HepG2 (cell line): ENCODE measurements around the gene ZFP14. TPM values are rescaled to one million over a fixed set of nuclear protein-coding genes. Genes with fewer than 3 reads are reported as not detected.
A peak's percentile ranks its signal among the peaks of the same experiment; 100 is the strongest.

ENCODE experiments used
- ATAC-seq: fragments of 200-7000 bp; cut with Tn5 transposase; 3 replicates; pipeline ENCODE4 v1.9.1; 2020; ENCODE audit warnings: mild to moderate bottlenecking, moderate library complexity
- BruUV-seq: library from RNA; stranded (reverse); fragments of 400-500 nt; replicated peaks from 2 replicates; lab custom pipeline; 2021; lab: Mats Ljungman, UMichigan
- CTCF ChIA-PET: fragments of 300-600 bp; formaldehyde crosslinking; extraction: SDS; loops from one replicate; lab custom pipeline; 2021; ENCODE audit warnings: low total read pairs, inconsistent platforms, low intra/inter-chr PET ratio; lab: Yijun Ruan, JAX
- POLR2A ChIA-PET: fragments of 350-600 bp; sonication (Branson Sonifier 250); formaldehyde crosslinking; loops from one replicate; lab custom pipeline; 2020; ENCODE audit warnings: antibody characterized with exemption, inconsistent platforms; lab: Yijun Ruan, JAX
- DNase-seq: peaks from one replicate; pipeline ENCODE4 v3.0.0-alpha.2; 2015; ENCODE audit warnings: low spot score
- FAIRE-seq: peaks from 3 replicates; lab custom pipeline; 2011; peaks lifted over from hg19 to GRCh38; lab: Jason Lieb, UNC
- H2AFZ ChIP-seq: one replicate; pipeline ENCODE4 v1.6.1; 2011; ENCODE audit warnings: low read length, inconsistent platforms
- H3K27ac ChIP-seq: fragments of 300-600 bp; 3 replicates; pipeline ENCODE4 v1.8.0; 2011; ENCODE audit warnings: mixed run types, mild to moderate bottlenecking, mixed read lengths, low read length, inconsistent platforms; ENCODE audit not compliant: insufficient read depth; ENCODE audit errors: extremely low read length
- H3K27me3 ChIP-seq, 2 experiments: fragments of 200-600 bp in 1 of 2; 2 replicates in 1 of 2; 3 replicates in 1 of 2; pipeline versions ENCODE4 v1.6.0 to v1.8.0; 2011; ENCODE audit warnings: low read length in 2 of 2, mild to moderate bottlenecking in 2 of 2, moderate library complexity in 2 of 2, inconsistent platforms in 1 of 2; ENCODE audit not compliant: insufficient read depth in 2 of 2, control insufficient read depth in 1 of 2
- H3K36me3 ChIP-seq, 2 experiments: fragments of 200-600 bp in 1 of 2; replicated peaks in 1 of 2; 2 replicates in 1 of 2; 3 replicates in 1 of 2; pipeline versions ENCODE4 v1.5.1 to v1.8.0; 2011; ENCODE audit warnings: low read length in 2 of 2, inconsistent platforms in 1 of 2; ENCODE audit not compliant: insufficient read depth in 2 of 2, control insufficient read depth in 1 of 2
- H3K4me1 ChIP-seq: 2 replicates; pipeline ENCODE4 v1.5.1; 2012; ENCODE audit warnings: low read length, inconsistent platforms; ENCODE audit not compliant: insufficient read depth
- H3K4me2 ChIP-seq: 2 replicates; pipeline ENCODE4 v1.6.0; 2011; ENCODE audit warnings: low read depth, low read length, inconsistent platforms
- H3K4me3 ChIP-seq, 3 experiments: fragments of 200-600 bp in 1 of 3; sonication (generic), shearing (Covaris generic) in 1 of 3; replicated peaks in 1 of 3; 2 replicates each; pipeline ENCODE4 v1.5.1; 2011 to 2016; ENCODE audit warnings: low read length in 3 of 3, inconsistent platforms in 2 of 3, low read depth in 2 of 3, mild to moderate bottlenecking in 2 of 3, control low read depth in 1 of 3, mixed read lengths in 1 of 3; ENCODE audit not compliant: insufficient read depth in 1 of 3
- H3K79me2 ChIP-seq: one replicate; pipeline ENCODE4 v1.6.1; 2011; ENCODE audit warnings: low read length, inconsistent platforms; ENCODE audit not compliant: insufficient read depth
- H3K9ac ChIP-seq: 2 replicates; pipeline ENCODE4 v1.6.0; 2011; ENCODE audit warnings: mild to moderate bottlenecking, low read depth, low read length, inconsistent platforms; ENCODE audit not compliant: insufficient read depth
- H3K9me3 ChIP-seq: 2 replicates; pipeline ENCODE4 v1.5.1; 2012; ENCODE audit warnings: mild to moderate bottlenecking, low read length
- H4K20me1 ChIP-seq: 2 replicates; pipeline ENCODE4 v1.6.0; 2011; ENCODE audit warnings: inconsistent platforms, mild to moderate bottlenecking, low read length, moderate library complexity; ENCODE audit not compliant: insufficient read depth
- FOXA1 ChIP-seq, 2 experiments: fragments of 450-650 bp in 1 of 2; sonication (generic) in 1 of 2; formaldehyde crosslinking in 1 of 2; IDR thresholded peaks; 2 replicates each; pipeline versions ENCODE4 v1.4.0 to v1.6.1; 2016 to 2020; ENCODE audit warnings: missing genetic modification reagents in 1 of 2
- KMT2A ChIP-seq: sonication (generic); formaldehyde crosslinking; IDR thresholded peaks from 2 replicates; pipeline ENCODE4 v1.4.0; 2020; ENCODE audit warnings: missing genetic modification reagents
- MAF1 ChIP-seq: sonication (generic); formaldehyde crosslinking; IDR thresholded peaks from 2 replicates; pipeline ENCODE4 v1.5.0; 2020; ENCODE audit warnings: missing genetic modification reagents, borderline replicate concordance
- ZFX ChIP-seq: sonication (generic); formaldehyde crosslinking; IDR thresholded peaks from 2 replicates; pipeline ENCODE4 v1.4.0; 2020; ENCODE audit warnings: mild to moderate bottlenecking, low read depth, missing genetic modification reagents, moderate library complexity
- ZNF598 ChIP-seq: sonication (generic); formaldehyde crosslinking; IDR thresholded peaks from 2 replicates; pipeline ENCODE4 v1.5.1; 2020; ENCODE audit warnings: mild to moderate bottlenecking, missing genetic modification reagents, borderline replicate concordance
- ZSCAN31 ChIP-seq: sonication (generic); formaldehyde crosslinking; IDR thresholded peaks from 2 replicates; pipeline ENCODE4 v1.5.0; 2020; ENCODE audit warnings: low read depth, mild to moderate bottlenecking, missing genetic modification reagents
- WGBS: methylation state at CpG from one replicate; pipeline ENCODE4 v1.1.6; 2017; ENCODE audit warnings: low lambda C conversion rate; 5-methylcytosine and 5-hydroxymethylcytosine counted together
- in situ Hi-C: cut with HindIII; loops from 2 replicates; pipeline ENCODE4 v1.10.0; 2017; ENCODE audit warnings: low pct_unique_long_range_greater_than_20kb; ENCODE audit not compliant: extremely low pct_ligation_motif_present
- intact Hi-C: fragments of 100-400 bp; cut with micrococcal nuclease; formaldehyde crosslinking; loops from one replicate; pipeline ENCODE4 v1.10.0; 2022; ENCODE audit not compliant: unreplicated experiment
- polyA plus RNA-seq, 8 experiments: library from polyadenylated mRNA; depleted of rRNA in 3 of 8; stranded (reverse) in 7 of 8; unstranded in 1 of 8; fragments of >200 nt; fragmentation: Illumina TruSeq in 4 of 8; extraction: Trizol in 4 of 8; gene quantifications; 2 replicates each; pipeline versions ENCODE4 v1.2.1 to v1.2.3, GENCODE V29; 2011 to 2016; ENCODE audit warnings: low read depth in 4 of 8, missing spikeins in 1 of 8, mixed read lengths in 1 of 8; ENCODE audit not compliant: insufficient read depth in 1 of 8
- total RNA-seq, 5 experiments: library from RNA; depleted of rRNA; stranded (reverse); fragments of >200 nt; fragmentation: Illumina TruSeq; extraction: Trizol; gene quantifications; 2 replicates each; pipeline ENCODE4 v1.2.3, GENCODE V29; 2016; ENCODE audit warnings: low read depth in 1 of 5
- TF ChIP-seq, protein P1 (sequence below): sonication (generic); formaldehyde crosslinking; IDR thresholded peaks from 2 replicates; pipeline ENCODE4 v1.4.0; 2020; ENCODE audit warnings: low read depth, missing genetic modification reagents
- TF ChIP-seq, protein P2 (sequence below): IDR thresholded peaks from 2 replicates; pipeline ENCODE4 v1.6.1; 2016; ENCODE audit warnings: low read depth, control low read depth
- TF ChIP-seq, protein P3 (sequence below): sonication (generic); formaldehyde crosslinking; IDR thresholded peaks from 2 replicates; pipeline ENCODE4 v1.4.0; 2020; ENCODE audit warnings: missing genetic modification reagents

ZFP14 gene
- total and polyA plus RNA-seq, 2 of the 13 experiments (the other 11 are each of a cell fraction or from before 2014, with no cell fraction given) = 2.0 to 5.0 TPM

DNA sequence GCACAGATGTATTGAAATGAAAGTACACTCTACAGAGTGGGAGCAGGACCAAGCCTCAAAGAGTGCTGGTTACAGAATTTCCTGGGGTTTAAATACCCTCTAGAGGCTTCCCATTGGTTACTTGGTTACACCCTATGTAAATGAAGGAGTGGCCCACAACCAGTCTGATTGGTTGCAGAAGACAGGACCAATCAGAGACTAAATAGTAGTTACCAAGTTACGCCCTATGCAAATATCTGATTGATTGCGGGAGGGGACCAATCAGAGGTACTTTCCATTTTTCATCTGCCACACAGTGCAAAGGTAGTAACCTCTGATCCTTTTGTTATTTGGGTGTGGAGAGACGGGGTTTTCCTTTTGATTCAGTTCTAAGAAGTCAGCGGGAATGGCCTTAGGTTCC is 44.9 kb upstream of the ZFP14 start:
- POLR2A ChIA-PET = no interaction called here

More for the DNA sequence above, 44.9 kb upstream of the ZFP14 start:
- Histone ChIP-seq H3K36me3 (no peaks in the 10 kb centered on the region), H3K27me3 (no peaks in the 10 kb centered on the region; a peak in 1 of 5 replicates), H2AFZ (no peak overlapping the region), H3K9ac (no peak overlapping the region), H3K4me1 (peaks cover 9% of the 10 kb centered on the region; the same call in 1 of the 2 replicates), H3K9me3 (peaks cover 16% of the 10 kb centered on the region), H3K4me3 (no peak overlapping the region), H4K20me1 (no peaks in the 10 kb centered on the region), H3K79me2 (no peaks in the 10 kb centered on the region), H3K27ac (no peak overlapping the region), H3K4me2 (no peak overlapping the region; the same call in 1 of the 2 replicates)
- DNase-seq (no peak), ATAC-seq (peak; percentile 30; the same call in 2 of the 3 replicates), FAIRE-seq (no peak)
- in situ Hi-C loops = no loop called here
- intact Hi-C loops = no loop called here
- CTCF ChIA-PET = no interaction called here
- 10% methylated on average over 4 of the region's 4 CpGs for WGBS
- TF ChIP-seq KMT2A (CRISPR knock-in tag) (no peak), MAF1 (no peak), ZNF598 (CRISPR knock-in tag) (no peak), FOXA1 (IDR thresholded peaks at IDR 0.05) (no peak), FOXA1 (CRISPR knock-in tag; IDR thresholded peaks at IDR 0.05) (no peak), ZSCAN31 (CRISPR knock-in tag) (no peak), ZFX (no peak)
- TF ChIP-seq, protein P1, sequence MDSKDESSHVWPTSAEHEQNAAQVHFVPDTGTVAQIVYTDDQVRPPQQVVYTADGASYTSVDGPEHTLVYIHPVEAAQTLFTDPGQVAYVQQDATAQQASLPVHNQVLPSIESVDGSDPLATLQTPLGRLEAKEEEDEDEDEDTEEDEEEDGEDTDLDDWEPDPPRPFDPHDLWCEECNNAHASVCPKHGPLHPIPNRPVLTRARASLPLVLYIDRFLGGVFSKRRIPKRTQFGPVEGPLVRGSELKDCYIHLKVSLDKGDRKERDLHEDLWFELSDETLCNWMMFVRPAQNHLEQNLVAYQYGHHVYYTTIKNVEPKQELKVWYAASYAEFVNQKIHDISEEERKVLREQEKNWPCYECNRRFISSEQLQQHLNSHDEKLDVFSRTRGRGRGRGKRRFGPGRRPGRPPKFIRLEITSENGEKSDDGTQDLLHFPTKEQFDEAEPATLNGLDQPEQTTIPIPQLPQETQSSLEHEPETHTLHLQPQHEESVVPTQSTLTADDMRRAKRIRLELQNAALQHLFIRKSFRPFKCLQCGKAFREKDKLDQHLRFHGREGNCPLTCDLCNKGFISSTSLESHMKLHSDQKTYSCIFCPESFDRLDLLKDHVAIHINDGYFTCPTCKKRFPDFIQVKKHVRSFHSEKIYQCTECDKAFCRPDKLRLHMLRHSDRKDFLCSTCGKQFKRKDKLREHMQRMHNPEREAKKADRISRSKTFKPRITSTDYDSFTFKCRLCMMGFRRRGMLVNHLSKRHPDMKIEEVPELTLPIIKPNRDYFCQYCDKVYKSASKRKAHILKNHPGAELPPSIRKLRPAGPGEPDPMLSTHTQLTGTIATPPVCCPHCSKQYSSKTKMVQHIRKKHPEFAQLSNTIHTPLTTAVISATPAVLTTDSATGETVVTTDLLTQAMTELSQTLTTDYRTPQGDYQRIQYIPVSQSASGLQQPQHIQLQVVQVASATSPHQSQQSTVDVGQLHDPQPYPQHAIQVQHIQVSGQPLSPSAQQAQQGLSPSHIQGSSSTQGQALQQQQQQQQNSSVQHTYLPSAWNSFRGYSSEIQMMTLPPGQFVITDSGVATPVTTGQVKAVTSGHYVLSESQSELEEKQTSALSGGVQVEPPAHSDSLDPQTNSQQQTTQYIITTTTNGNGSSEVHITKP (CRISPR knock-in tag) = no peak
- TF ChIP-seq, protein P2, sequence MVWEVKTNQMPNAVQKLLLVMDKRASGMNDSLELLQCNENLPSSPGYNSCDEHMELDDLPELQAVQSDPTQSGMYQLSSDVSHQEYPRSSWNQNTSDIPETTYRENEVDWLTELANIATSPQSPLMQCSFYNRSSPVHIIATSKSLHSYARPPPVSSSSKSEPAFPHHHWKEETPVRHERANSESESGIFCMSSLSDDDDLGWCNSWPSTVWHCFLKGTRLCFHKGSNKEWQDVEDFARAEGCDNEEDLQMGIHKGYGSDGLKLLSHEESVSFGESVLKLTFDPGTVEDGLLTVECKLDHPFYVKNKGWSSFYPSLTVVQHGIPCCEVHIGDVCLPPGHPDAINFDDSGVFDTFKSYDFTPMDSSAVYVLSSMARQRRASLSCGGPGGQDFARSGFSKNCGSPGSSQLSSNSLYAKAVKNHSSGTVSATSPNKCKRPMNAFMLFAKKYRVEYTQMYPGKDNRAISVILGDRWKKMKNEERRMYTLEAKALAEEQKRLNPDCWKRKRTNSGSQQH (CRISPR knock-in tag) = no peak
- TF ChIP-seq, protein P3, sequence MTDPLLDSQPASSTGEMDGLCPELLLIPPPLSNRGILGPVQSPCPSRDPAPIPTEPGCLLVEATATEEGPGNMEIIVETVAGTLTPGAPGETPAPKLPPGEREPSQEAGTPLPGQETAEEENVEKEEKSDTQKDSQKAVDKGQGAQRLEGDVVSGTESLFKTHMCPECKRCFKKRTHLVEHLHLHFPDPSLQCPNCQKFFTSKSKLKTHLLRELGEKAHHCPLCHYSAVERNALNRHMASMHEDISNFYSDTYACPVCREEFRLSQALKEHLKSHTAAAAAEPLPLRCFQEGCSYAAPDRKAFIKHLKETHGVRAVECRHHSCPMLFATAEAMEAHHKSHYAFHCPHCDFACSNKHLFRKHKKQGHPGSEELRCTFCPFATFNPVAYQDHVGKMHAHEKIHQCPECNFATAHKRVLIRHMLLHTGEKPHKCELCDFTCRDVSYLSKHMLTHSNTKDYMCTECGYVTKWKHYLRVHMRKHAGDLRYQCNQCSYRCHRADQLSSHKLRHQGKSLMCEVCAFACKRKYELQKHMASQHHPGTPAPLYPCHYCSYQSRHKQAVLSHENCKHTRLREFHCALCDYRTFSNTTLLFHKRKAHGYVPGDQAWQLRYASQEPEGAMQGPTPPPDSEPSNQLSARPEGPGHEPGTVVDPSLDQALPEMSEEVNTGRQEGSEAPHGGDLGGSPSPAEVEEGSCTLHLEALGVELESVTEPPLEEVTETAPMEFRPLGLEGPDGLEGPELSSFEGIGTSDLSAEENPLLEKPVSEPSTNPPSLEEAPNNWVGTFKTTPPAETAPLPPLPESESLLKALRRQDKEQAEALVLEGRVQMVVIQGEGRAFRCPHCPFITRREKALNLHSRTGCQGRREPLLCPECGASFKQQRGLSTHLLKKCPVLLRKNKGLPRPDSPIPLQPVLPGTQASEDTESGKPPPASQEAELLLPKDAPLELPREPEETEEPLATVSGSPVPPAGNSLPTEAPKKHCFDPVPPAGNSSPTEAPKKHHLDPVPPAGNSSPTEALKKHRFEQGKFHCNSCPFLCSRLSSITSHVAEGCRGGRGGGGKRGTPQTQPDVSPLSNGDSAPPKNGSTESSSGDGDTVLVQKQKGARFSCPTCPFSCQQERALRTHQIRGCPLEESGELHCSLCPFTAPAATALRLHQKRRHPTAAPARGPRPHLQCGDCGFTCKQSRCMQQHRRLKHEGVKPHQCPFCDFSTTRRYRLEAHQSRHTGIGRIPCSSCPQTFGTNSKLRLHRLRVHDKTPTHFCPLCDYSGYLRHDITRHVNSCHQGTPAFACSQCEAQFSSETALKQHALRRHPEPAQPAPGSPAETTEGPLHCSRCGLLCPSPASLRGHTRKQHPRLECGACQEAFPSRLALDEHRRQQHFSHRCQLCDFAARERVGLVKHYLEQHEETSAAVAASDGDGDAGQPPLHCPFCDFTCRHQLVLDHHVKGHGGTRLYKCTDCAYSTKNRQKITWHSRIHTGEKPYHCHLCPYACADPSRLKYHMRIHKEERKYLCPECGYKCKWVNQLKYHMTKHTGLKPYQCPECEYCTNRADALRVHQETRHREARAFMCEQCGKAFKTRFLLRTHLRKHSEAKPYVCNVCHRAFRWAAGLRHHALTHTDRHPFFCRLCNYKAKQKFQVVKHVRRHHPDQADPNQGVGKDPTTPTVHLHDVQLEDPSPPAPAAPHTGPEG (CRISPR knock-in tag) = no peak
- no TSS peak for BruUV-seq
